Measurements from ENCODE around the gene HSPA1L.
"Not testable (repeated sequence)": the region's sequence is repeated elsewhere in the genome, so short reads cannot be mapped to it uniquely, and the experiment has no call there.

Gene HSPA1L

DNA sequence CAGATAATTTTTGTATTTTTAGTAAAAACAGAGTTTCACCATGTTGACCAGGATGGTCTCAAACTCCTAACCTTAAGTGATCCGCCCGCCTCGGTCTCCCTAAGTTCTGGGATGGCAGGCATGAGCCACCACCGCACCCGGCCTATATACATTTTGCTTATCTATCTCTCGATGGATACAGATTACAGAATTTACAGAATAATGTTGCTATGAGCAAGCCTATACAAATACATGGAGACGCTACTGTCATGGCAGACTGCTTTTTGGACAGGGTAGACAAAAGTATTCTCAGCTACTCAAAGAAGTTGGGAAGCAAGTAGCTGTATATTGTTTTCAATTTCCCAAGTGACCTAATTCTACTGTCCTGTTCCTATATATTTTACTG lies 1.6 kb downstream of the HSPA1L start:
- TF ChIP-seq EZH2phosphoT487 (IDR thresholded peaks at IDR 0.05; ENCODE audit: borderline replicate concordance) = no peak
- TF ChIP-seq, protein P1, sequence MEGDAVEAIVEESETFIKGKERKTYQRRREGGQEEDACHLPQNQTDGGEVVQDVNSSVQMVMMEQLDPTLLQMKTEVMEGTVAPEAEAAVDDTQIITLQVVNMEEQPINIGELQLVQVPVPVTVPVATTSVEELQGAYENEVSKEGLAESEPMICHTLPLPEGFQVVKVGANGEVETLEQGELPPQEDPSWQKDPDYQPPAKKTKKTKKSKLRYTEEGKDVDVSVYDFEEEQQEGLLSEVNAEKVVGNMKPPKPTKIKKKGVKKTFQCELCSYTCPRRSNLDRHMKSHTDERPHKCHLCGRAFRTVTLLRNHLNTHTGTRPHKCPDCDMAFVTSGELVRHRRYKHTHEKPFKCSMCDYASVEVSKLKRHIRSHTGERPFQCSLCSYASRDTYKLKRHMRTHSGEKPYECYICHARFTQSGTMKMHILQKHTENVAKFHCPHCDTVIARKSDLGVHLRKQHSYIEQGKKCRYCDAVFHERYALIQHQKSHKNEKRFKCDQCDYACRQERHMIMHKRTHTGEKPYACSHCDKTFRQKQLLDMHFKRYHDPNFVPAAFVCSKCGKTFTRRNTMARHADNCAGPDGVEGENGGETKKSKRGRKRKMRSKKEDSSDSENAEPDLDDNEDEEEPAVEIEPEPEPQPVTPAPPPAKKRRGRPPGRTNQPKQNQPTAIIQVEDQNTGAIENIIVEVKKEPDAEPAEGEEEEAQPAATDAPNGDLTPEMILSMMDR (conservative IDR thresholded peaks at IDR 0.05; ENCODE audit: low read length) = no peak
- no peaks in the 10 kb centered on the region for H3F3A ChIP-seq (ENCODE audit: low read depth)
- no peak overlapping the region for H3K4me3 ChIP-seq (ENCODE audit: low read length, poor library complexity, severe bottlenecking)
- H4K20me1 ChIP-seq (ENCODE audit: insufficient read depth, low read length, poor library complexity, severe bottlenecking) = no peaks in the 10 kb centered on the region
- H3K27me3 ChIP-seq (ENCODE audit: insufficient read depth, low read length, poor library complexity, severe bottlenecking) = no peaks in the 10 kb centered on the region
- H3K4me2 ChIP-seq (ENCODE audit: low read depth, low read length, poor library complexity, severe bottlenecking) = no peak overlapping the region
- H3K79me2 ChIP-seq (ENCODE audit: insufficient read depth, low read length) = no peaks in the 10 kb centered on the region
- no peaks in the 10 kb centered on the region for H3K9me2 ChIP-seq (replicated peaks; ENCODE audit: low read depth, low read length)
- H3K4me1 ChIP-seq (ENCODE audit: insufficient read depth, low read length, poor library complexity, severe bottlenecking) = no peaks in the 10 kb centered on the region
- H3K9me3 ChIP-seq (ENCODE audit: insufficient read depth, low read depth, low read length) = no peaks in the 10 kb centered on the region
- no peak overlapping the region for H3K9ac ChIP-seq (ENCODE audit: low read depth, low read length, poor library complexity, severe bottlenecking)
- no peak overlapping the region for H2AFZ ChIP-seq (ENCODE audit: low read length)
- H3K36me3 ChIP-seq (ENCODE audit: insufficient read depth, low read length) = no peaks in the 10 kb centered on the region

DNA sequence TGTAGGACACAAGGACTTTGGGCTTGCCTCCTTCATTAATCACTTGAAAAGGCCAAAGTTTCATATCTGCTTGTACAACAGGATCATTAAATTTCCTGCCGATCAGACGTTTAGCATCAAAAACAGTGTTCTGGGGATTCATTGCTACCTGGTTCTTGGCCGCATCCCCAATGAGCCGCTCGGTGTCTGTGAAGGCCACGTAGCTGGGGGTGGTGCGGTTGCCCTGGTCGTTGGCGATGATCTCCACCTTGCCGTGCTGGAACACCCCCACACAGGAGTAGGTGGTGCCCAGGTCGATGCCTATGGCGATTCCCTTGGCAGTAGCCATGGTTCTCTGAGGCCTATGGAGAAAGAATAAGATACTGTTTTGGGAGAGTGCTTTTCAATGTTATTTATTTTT lies 3.4 kb downstream of the HSPA1L start:
- Histone ChIP-seq H3K9me2 (replicated peaks; ENCODE audit: low read depth, low read length) (no peaks in the 10 kb centered on the region), H3K4me2 (ENCODE audit: low read depth, low read length, poor library complexity, severe bottlenecking) (no peak overlapping the region), H3K36me3 (ENCODE audit: insufficient read depth, low read length) (no peaks in the 10 kb centered on the region), H3K9ac (ENCODE audit: low read depth, low read length, poor library complexity, severe bottlenecking) (no peak overlapping the region), H3F3A (ENCODE audit: low read depth) (no peaks in the 10 kb centered on the region), H3K4me1 (ENCODE audit: insufficient read depth, low read length, poor library complexity, severe bottlenecking) (no peaks in the 10 kb centered on the region), H4K20me1 (ENCODE audit: insufficient read depth, low read length, poor library complexity, severe bottlenecking) (no peaks in the 10 kb centered on the region), H3K4me3 (ENCODE audit: low read length, poor library complexity, severe bottlenecking) (no peak overlapping the region), H3K9me3 (ENCODE audit: insufficient read depth, low read depth, low read length) (no peaks in the 10 kb centered on the region), H2AFZ (ENCODE audit: low read length) (no peak overlapping the region), H3K27me3 (ENCODE audit: insufficient read depth, low read length, poor library complexity, severe bottlenecking) (no peaks in the 10 kb centered on the region), H3K79me2 (ENCODE audit: insufficient read depth, low read length) (peaks cover under 1% of the 10 kb centered on the region)
- no peak for TF ChIP-seq EZH2phosphoT487 (IDR thresholded peaks at IDR 0.05; ENCODE audit: borderline replicate concordance)
- TF ChIP-seq, protein P1 (conservative IDR thresholded peaks at IDR 0.05; ENCODE audit: low read length) = no peak

DNA sequence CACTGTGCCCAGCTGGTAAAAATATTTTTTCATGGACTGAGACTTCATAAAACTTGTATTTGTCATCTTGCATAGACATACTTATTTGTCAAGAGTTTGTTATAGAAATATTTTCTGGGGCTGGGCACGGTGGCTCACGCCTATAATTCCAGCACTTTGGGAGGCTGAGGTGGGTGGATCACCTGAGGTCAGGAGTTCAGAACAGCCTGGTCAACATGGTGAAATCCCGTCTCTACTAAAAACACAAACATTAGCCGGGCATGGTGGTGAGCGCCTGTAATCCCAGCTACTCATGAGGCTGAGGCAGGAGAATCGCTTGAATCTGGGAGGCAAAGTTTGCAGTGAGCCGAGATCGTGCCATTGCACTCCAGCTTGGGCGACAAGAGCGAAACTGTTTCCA lies 6.5 kb downstream of the HSPA1L start:
- not testable (repeated sequence) for H3F3A ChIP-seq (ENCODE audit: low read depth); H3K9me2 ChIP-seq (replicated peaks; ENCODE audit: low read depth, low read length); H4K20me1 ChIP-seq (ENCODE audit: insufficient read depth, low read length, poor library complexity, severe bottlenecking); H3K27me3 ChIP-seq (ENCODE audit: insufficient read depth, low read length, poor library complexity, severe bottlenecking); H2AFZ ChIP-seq (ENCODE audit: low read length); H3K9ac ChIP-seq (ENCODE audit: low read depth, low read length, poor library complexity, severe bottlenecking); H3K36me3 ChIP-seq (ENCODE audit: insufficient read depth, low read length); H3K4me2 ChIP-seq (ENCODE audit: low read depth, low read length, poor library complexity, severe bottlenecking); H3K4me3 ChIP-seq (ENCODE audit: low read length, poor library complexity, severe bottlenecking); H3K9me3 ChIP-seq (ENCODE audit: insufficient read depth, low read depth, low read length)
- Histone ChIP-seq H3K79me2 (ENCODE audit: insufficient read depth, low read length) (peaks cover 30% of the 10 kb centered on the region), H3K4me1 (ENCODE audit: insufficient read depth, low read length, poor library complexity, severe bottlenecking) (peaks cover 14% of the 10 kb centered on the region)

DNA sequence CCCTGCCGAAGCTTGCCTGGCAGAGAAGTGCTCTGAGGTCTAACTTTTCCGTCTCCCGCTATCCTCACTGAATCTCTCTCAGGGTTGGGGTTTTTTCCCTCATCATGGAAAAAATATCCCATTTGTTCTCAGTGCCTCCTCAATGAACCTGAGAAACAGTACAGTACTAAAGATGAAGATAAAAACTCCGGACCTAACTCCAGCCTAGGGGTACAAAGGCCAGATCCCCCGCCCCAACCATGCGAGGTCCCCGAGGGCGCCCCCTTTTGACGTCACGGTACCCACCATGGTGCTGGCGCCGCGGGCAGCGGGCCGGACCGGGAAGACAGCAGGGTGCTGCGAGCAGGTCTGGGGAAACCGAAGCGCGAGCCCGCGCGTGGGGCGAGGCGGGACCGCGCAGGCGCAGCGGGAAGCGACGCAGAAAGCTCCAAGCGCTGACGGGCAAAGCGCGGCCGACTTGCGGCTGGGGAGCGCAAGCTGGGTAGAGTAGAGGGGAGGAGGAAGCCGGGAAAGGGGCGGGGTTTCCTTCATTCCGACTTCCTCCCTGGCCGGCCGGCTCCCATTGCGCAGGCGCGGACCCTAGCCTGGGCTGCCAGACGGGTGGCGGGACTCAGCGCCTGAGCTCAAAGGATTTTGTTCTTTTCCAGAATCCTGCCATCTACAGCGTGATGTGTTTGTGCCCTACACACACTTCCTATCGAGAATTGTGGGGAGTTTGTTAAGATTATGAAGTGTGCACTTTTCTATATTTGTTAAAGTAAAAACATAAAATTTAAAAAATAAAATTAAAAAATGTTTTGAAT lies 8.4 kb downstream of the HSPA1L start, which contains the start of gene LSM2:
Gene LSM2, minus strand, starts transcription at position 497 of the 803 bp plus-strand sequence. Its CDS starts 209 bp downstream, at position 288.
- Histone ChIP-seq H3K79me2 (ENCODE audit: insufficient read depth, low read length) (peaks cover 44% of the 10 kb centered on the region), H3K4me1 (ENCODE audit: insufficient read depth, low read length, poor library complexity, severe bottlenecking) (peaks cover 14% of the 10 kb centered on the region), H3K9me2 (replicated peaks; ENCODE audit: low read depth, low read length) (no peaks in the 10 kb centered on the region), H3K36me3 (ENCODE audit: insufficient read depth, low read length) (no peaks in the 10 kb centered on the region), H3K4me3 (ENCODE audit: low read length, poor library complexity, severe bottlenecking) (peak within 1 kb of the TSS; percentile 98), H3K9me3 (ENCODE audit: insufficient read depth, low read depth, low read length) (no peaks in the 10 kb centered on the region), H3K4me2 (ENCODE audit: low read depth, low read length, poor library complexity, severe bottlenecking) (peak within 1 kb of the TSS; percentile 92), H2AFZ (ENCODE audit: low read length) (peak within 1 kb of the TSS; percentile 92), H4K20me1 (ENCODE audit: insufficient read depth, low read length, poor library complexity, severe bottlenecking) (peaks cover 7% of the 10 kb centered on the region), H3K9ac (ENCODE audit: low read depth, low read length, poor library complexity, severe bottlenecking) (peak within 1 kb of the TSS; percentile 92), H3K27me3 (ENCODE audit: insufficient read depth, low read length, poor library complexity, severe bottlenecking) (no peaks in the 10 kb centered on the region), H3F3A (ENCODE audit: low read depth) (no peaks in the 10 kb centered on the region)
- TF ChIP-seq EZH2phosphoT487 (IDR thresholded peaks at IDR 0.05; ENCODE audit: borderline replicate concordance) = no peak
- TF ChIP-seq, protein P1 (conservative IDR thresholded peaks at IDR 0.05; ENCODE audit: low read length) = peak; percentile 39
